HG02885 (cell line): Measurements from ENCODE around the gene DDX43.
"Not testable (repeated sequence)": the region's sequence is repeated elsewhere in the genome, so short reads cannot be mapped to it uniquely, and the experiment has no call there.

ENCODE experiments used
- ATAC-seq: cut with Tn5 transposase; IDR thresholded peaks from one replicate; pipeline ENCODE4 v1.9.1; 2021; ENCODE audit warnings: mild to moderate bottlenecking; ENCODE audit not compliant: unreplicated experiment, poor library complexity

Gene DDX43

GRCh38 chr6:73388433-73388799 is 6.2 kb upstream of the DDX43 start:
- peak; percentile 19 for ATAC-seq

DNA sequence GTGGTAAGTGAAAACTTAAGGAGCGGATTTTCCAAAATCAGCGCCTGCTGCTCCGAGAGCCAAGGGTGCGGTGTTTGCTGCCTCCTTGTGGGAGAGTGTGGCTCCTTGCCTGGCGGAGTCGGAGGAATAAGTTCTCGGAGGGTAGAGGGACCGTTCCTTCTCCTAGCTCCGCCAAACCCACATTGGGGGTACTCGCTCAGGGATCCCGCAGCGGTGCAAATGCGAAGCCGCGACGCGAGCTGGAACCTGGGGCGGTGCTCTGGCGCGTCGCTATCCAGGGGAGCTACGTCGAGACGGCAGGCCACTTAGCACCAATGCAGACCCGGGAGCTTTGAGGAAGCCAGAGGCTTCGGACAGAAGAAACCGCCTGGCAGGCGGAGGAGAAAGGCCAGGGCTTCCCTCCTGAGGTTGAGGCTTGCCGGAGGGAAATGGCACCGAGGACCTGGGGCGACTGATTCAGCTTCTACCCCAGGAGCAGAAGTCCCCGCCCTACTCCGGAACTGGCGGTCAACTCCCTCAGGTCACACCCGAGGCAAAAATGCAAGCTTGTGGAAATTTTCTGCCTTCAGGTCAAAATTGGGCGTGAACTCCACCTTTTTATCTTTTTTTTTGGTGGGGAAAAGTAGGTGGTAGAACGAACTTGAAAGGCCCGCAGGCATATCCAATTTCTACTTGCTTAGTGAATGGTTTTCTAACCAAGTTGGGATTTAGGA is 5.7 kb upstream of the DDX43 start:
- peak; percentile 77 for ATAC-seq

- ATAC-seq: no peak
Observed at GRCh38 chr6:73389854-73390253, 4.8 kb upstream of the DDX43 start.

DNA sequence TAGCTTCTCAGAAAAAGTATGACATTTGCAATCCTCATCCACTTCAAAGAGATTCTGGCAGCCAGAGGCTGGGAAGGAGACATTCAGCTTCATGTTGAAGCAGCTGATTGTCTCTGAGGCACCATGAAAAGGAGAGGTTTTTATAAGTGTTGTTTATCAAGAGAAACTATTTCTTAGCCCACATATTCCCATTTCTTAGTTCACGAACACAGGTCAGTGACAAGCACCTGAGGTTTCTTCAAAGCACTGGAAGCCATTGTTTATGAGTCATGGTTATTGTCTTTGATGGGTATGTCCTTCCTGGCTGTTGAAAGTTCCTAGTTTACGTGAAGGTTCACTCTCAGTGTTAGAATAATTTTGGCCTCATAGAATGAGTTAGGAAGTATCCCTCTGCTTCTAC is 3.0 kb upstream of the DDX43 start:
- ATAC-seq: no peak

DNA sequence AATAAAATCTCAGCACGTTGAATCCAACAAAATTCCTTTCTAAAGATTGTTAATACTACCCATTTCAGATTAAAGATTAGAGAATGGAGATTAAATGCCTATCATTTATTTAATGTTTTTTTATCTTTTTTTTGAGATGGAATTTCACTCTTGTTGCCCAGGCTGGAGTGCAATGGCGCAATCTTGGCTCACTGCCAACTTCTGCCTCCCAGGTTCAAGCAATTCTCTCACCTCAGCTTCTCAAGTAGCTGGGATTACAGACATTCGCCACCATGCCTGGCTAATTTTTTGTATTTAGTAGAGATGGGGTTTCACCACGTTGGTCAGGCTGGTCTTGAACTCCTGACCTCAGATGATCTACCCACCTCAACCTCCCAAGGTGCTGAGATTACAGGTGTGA is 2.4 kb upstream of the DDX43 start:
- ATAC-seq: not testable (repeated sequence)

DNA sequence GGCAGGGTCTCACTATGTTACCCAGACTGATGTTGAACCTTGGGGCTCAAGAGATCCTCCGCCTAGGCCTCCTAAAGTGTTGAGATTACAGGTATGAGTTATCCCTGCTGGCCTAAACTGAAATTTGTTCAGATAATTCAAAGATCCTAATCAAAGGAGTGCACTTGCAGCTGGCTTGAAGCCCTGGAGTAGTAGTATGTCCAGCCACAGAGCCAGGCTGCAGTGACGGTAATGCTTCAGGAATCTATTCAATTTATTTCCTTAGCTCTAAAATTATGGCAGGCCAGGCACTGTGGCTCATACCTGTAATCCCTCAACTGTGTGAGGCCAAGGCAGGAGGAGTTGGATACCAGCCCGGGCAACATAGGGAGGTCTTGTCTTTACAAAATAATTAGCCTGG is 1.4 kb upstream of the DDX43 start:
- ATAC-seq: no peak

GRCh38 chr6:73395875-73396274 is 1.2 kb downstream of the DDX43 start:
- no peak for ATAC-seq

- ATAC-seq: peak; percentile 49
Observed at GRCh38 chr6:73400656-73401055, 6.0 kb downstream of the DDX43 start.

DNA sequence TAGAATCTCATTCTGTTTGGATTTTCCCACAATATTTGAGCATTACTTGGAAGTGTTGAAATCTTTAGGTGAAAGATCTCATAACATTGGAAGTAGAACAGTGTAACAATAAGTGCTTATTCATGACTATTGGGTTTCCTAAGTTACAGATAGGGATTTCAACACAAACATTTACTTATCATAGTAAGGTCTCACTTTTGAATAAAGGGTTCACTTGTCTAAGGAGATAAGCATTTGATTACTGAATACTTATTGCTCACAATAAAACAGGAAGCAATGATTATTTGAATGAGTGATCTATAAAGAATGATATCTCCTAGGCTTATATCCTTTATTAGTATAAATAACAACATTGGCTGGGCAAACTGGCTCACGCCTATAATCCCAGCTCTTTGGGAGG is 14.8 kb downstream of the DDX43 start:
- ATAC-seq: no peak

DNA sequence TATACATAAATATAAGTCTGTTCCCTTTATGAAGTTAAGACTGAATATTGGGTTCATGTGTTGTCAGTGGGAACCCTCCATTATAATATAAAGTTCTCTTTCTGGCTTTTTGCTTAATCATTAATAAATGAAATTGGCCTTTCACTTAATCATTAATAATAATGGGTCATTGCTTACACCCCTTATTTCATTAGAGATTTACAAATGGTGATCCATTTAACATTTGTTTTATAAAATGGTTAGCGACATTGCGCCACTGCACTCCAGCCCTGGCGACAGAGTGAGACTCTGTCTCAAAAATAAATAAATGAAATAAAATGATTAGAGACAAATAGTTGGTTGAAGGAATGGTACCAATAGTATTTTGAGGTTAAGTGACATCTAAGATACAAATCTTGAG is 18.5 kb downstream of the DDX43 start:
- no peak for ATAC-seq

DNA sequence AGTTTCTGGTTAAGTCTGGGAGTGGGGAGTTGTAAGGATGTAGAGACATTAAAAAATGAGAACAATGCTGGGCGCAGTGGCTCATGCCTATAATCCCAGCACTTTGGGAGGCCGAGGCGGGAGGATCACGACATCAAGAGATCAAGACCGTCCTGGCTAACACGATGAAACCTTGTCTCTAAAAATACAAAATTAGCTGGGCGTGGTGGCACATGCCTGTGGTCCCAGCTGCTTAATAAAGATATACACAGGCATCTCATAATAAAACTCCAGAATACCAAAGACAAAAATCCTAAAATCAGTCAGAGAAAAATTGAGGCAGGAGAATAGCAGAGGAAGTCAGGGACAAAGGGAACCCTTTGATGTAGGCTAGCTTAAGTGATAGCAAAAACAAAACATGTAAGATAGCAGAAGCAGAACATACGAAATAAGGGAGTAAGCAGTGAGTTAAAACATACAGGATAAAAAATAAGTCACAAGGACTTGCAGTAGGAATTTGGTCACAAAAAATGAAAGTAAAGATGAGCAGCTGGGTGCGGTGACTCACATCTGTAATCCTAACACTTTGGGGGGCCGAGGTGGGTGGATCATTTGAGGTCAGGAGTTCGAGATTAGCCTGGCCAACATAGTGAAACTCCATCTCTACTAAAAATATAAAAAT is 23.6 kb downstream of the DDX43 start:
- ATAC-seq: no peak

GRCh38 chr6:73421534-73421933 is 26.9 kb downstream of the DDX43 start:
- no peak for ATAC-seq

GRCh38 chr6:73435236-73435635 is 40.6 kb downstream of the DDX43 start:
- ATAC-seq: no peak

DNA sequence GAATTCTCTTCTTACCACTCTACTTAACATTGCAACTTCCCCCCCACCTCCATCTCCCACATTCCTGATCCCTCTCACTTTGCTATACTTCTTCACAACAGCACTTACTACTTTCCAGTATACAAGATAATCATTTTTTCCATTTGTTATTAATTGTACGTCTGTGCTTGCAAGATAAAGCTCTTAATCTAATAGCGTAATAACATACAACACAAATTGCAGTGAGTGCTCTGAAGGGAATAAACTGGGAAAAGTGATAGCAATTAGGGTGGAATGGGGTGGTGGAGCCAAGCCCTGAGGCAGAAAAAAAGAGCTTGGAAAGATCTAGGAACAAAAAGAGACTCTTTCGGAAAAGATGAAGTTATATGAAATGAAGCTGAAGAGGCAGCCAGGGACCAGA is 48.9 kb downstream of the DDX43 start:
- no peak for ATAC-seq

- peak; percentile 51 for ATAC-seq
Observed at GRCh38 chr6:73451223-73452106, 56.8 kb downstream of the DDX43 start.

DNA sequence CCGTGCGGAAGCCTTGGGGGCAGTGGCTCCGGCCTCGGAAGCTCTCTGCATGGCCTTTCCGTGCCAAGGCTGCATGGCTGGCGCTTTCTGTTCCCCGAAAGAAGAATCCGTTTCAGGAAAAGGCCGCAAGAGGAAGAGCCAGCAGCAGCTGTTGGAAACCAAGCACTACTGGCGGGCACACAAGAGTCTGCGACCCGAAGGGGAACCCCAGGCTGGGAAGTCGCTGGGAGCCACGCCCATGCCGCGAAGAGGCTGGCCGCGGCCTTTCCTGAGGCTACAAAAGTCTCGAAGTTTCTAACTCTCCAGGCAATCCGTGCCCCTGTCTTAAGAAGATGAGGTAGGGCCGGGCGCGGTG is 57.5 kb downstream of the DDX43 start, which contains the start of gene CGAS:
TSS of gene CGAS (minus strand) at position 191 of the 355 bp plus-strand sequence. CDS start at position 75, 116 bp downstream.
- peak; percentile 73 for ATAC-seq

- ATAC-seq: no peak
Observed at GRCh38 chr6:73455865-73456629, 61.4 kb downstream of the DDX43 start.

DNA sequence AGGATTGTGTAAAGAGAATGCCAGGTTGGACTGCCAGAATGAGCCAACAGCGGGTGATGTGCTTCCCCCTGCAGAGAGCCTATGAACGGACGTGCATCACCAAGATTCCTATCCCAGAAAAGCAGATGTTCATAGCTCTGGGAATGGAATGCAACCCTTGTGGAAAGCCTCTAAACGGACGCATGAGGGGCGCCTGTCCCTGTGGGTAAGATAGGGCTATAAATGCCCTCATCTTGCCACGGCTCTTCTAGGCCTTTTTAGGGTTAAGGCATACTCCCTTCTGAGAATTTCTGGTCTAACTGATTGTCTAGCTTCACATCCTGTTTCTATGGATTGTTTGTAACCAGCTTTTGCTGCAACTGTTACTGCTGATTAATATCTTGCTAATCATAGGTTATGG is 64.8 kb downstream of the DDX43 start:
- not testable (repeated sequence) for ATAC-seq

- ATAC-seq: no peak
Observed at GRCh38 chr6:73460056-73460455, 65.4 kb downstream of the DDX43 start.

DNA sequence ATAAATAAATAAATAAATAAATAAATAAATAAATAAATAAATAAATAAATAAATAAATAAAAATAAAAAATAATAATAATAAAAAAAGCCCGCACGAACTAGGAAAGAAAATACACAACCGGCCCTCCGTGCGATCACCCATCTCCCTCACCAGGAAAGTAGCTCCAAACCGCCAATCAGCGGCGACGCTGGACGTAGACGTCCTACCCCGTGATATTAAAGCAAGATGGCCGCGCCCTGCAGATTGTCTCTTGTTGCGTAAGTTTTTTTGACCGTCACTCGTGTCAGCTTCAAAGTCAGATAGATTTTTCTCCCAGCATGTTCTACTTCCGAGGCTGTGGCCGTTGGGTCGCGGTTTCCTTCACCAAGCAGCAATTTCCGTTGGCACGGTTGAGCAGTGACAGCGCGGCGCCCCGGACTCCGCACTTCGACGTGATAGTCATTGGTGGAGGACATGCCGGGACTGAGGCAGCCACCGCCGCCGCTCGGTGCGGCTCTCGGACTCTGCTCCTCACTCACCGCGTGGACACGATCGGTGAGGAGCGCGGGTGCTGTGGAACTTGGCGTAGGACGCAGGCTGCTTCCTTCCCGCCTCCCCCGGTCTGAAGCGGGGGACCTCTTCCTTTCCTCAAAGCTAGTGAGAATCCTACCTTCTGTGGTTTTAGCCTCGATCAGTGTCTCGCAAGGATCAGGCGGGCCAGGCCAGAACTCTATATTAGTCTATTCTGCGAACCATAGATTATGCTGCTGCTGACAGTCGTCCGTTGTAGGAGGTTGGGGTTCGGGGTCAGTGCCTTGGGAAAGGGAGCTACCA is 67.1 kb downstream of the DDX43 start, which contains the start of gene MTO1:
TSS of gene MTO1 (plus strand) at position 201 of the 814 bp plus-strand sequence. CDS start at position 319, 118 bp downstream.
- peak; percentile 97 for ATAC-seq
